Astrocyte of the cerebellum (primary cell): Measurements from ENCODE around the gene CXCR3.
"Not testable (repeated sequence)": the region's sequence is repeated elsewhere in the genome, so short reads cannot be mapped to it uniquely, and the experiment has no call there.

Experiments
- DNase-seq: peaks from one replicate; pipeline ENCODE4 v3.0.0-alpha.2; 2011; ENCODE audit warnings: low read depth
- H3K4me3 ChIP-seq: 2 replicates; pipeline ENCODE4 v1.5.1; 2011; ENCODE audit warnings: mild to moderate bottlenecking, low read depth, low read length, moderate library complexity
- CTCF ChIP-seq: IDR thresholded peaks from 2 replicates; pipeline ENCODE4 v1.5.1; 2012; ENCODE audit warnings: low read length, low read depth, moderate library complexity, mild to moderate bottlenecking; ENCODE audit errors: missing control alignments
- in situ Hi-C: cut with HindIII; loops from 2 replicates; pipeline ENCODE4 v1.10.0; 2017; ENCODE audit warnings: low sequenced_read_pairs

CXCR3 gene

GRCh38 chrX:71599965-71600364 lies 18.3 kb downstream of the CXCR3 start:
- TF ChIP-seq CTCF, result no peak

DNA sequence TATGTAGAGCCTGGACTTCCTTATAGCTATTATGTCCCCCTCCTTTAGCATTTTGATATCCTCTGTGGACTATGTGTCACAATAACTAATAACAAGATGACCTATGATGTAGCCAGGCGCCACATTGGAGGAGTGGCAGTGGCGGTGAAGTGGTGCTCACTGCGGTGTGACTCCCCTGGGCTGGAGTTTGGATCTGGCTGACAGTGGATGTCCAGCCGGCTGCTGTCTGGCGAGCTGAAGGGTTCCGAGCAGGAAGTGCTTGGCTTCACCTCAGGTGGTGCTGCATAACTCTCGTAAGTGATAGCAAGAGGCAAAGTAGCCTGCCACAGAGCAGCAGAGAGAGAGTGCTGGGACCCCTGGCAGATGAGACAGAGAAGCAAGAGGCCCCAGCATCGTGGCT lies 25.1 kb downstream of the CXCR3 start:
- H3K4me3 ChIP-seq, DNase-seq, in situ Hi-C loops: not testable (repeated sequence)

More at GRCh38 chrX:71599965-71600364, 18.3 kb downstream of the CXCR3 start:
- no peak for DNase-seq
- in situ Hi-C loops, result no loop called here
- no peak overlapping the region for H3K4me3 ChIP-seq

DNA sequence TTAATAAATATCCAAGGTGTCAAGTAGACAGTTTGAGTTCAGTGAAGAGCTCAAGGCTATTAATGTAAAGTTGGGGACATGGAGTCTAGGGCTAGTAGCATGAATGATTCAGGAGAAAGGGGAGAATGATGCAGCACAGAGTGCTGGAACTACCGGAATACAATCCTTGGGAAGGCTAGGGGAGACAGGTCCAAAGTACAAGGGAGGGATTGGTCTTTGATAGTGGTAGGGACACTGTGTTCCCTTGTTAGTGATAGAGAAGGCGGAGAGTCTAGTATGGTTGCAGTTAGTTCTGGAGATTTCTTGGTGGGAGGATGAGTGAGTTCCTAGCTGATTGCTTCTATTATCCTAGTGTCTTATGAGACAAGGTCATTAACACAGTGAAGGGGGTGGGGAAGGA lies 31.4 kb downstream of the CXCR3 start:
- in situ Hi-C loops, result no loop called here
- no peak for DNase-seq
- TF ChIP-seq CTCF, result no peak
- H3K4me3 ChIP-seq, result no peak overlapping the region

DNA sequence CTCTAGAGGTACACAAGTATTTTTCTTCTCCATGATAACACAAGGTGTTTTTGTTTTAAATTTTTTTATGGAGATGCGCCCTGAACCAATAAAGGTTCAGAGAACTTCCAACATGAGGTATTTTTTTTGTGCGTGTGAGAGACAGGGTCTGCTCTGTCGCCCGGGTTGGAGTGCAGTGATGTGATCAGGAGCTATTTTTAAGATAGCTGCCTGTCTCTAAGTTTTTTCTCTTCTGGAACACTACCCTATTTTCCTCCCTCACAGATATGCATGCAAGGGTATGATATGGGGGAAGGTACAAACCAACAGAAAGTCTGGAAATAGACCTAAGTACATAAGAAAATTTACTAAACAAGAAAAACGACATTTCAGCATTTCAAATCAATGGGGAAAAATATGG lies 37.1 kb downstream of the CXCR3 start:
- no peak overlapping the region for H3K4me3 ChIP-seq
- no peak for TF ChIP-seq CTCF
- in situ Hi-C loops, result no loop called here
- no peak for DNase-seq

DNA sequence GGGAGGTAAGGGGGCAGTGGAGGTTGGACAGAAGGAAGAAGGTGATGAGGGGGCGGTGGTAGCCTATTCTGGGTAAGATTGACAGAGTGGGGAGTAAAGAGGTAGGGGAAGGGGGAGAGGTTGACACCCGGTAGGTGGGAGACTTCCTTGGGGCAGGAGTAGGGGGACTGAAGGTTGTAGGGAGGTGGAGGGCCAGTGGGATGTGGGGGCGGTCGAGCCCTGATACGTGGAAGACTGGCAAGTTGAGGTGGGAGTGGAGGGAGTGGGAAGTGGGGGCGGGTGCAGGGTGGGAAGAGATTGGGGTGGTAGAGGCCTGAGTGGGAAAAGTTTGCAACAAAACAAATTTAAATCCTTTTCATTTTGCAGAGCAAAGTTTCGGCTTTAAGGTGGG lies 38.3 kb downstream of the CXCR3 start:
- no peak for TF ChIP-seq CTCF
- no peak for DNase-seq
- no peak overlapping the region for H3K4me3 ChIP-seq
- in situ Hi-C loops, result no loop called here

- in situ Hi-C loops, result no loop called here
- no peak overlapping the region for H3K4me3 ChIP-seq
- no peak for DNase-seq
- no peak for TF ChIP-seq CTCF
Observed at GRCh38 chrX:71579136-71579989, 38.9 kb downstream of the CXCR3 start.
